Trophoblast cell (in vitro differentiated cells and primary cell): ENCODE measurements around the gene MEG3.

Experiments used
- DNase-seq, 2 donors: peaks; one replicate each; pipeline ENCODE4 v3.0.0-alpha.2; 2016
- H2AFZ ChIP-seq: 2 replicates; pipeline ENCODE4 v1.6.1; 2013; ENCODE audit warnings: low read length, moderate library complexity, mild to moderate bottlenecking; ENCODE audit not compliant: insufficient read depth, poor library complexity
- H2AK5ac ChIP-seq: 2 replicates; pipeline ENCODE4 v1.6.1; 2013; ENCODE audit warnings: mild to moderate bottlenecking, low read length
- H2BK120ac ChIP-seq: 2 replicates; pipeline ENCODE4 v1.6.1; 2013; ENCODE audit warnings: low read length, mild to moderate bottlenecking, moderate library complexity; ENCODE audit not compliant: insufficient read depth, poor library complexity
- H2BK12ac ChIP-seq: 2 replicates; pipeline ENCODE4 v1.6.1; 2013; ENCODE audit warnings: mild to moderate bottlenecking, low read length, moderate library complexity
- H2BK5ac ChIP-seq: 2 replicates; pipeline ENCODE4 v1.6.1; 2013; ENCODE audit warnings: low read length, low read depth, moderate library complexity, mild to moderate bottlenecking; ENCODE audit not compliant: poor library complexity
- H3K14ac ChIP-seq: 2 replicates; pipeline ENCODE4 v1.6.1; 2013; ENCODE audit warnings: mild to moderate bottlenecking, low read length
- H3K18ac ChIP-seq: 2 replicates; pipeline ENCODE4 v1.6.1; 2013; ENCODE audit warnings: mild to moderate bottlenecking, low read length
- H3K23ac ChIP-seq: 2 replicates; pipeline ENCODE4 v1.6.1; 2013; ENCODE audit warnings: low read length
- H3K27ac ChIP-seq: 2 replicates; pipeline ENCODE4 v1.5.1; 2013; ENCODE audit warnings: low read depth, mild to moderate bottlenecking, inconsistent platforms, low read length, moderate library complexity
- H3K27me3 ChIP-seq: 2 replicates; pipeline ENCODE4 v1.6.1; 2013; ENCODE audit warnings: inconsistent platforms, mild to moderate bottlenecking, low read length, moderate library complexity; ENCODE audit not compliant: insufficient read depth
- H3K36me3 ChIP-seq, 2 experiments: 1 replicate in 1 of 2; 2 replicates in 1 of 2; pipeline ENCODE4 v1.6.1; 2013; ENCODE audit warnings: low read length in 2 of 2, mild to moderate bottlenecking in 2 of 2, moderate library complexity in 1 of 2; ENCODE audit not compliant: insufficient read depth in 2 of 2, control insufficient read depth in 1 of 2
- H3K4ac ChIP-seq: 2 replicates; pipeline ENCODE4 v1.6.1; 2013; ENCODE audit warnings: low read depth, mild to moderate bottlenecking, low read length, moderate library complexity
- H3K4me1 ChIP-seq, 2 experiments: 1 replicate in 1 of 2; 2 replicates in 1 of 2; pipeline ENCODE4 v1.6.1; 2013; ENCODE audit warnings: low read length in 2 of 2, mild to moderate bottlenecking in 2 of 2, moderate library complexity in 1 of 2; ENCODE audit not compliant: insufficient read depth in 2 of 2, control insufficient read depth in 1 of 2
- H3K4me2 ChIP-seq: 2 replicates; pipeline ENCODE4 v1.6.1; 2013; ENCODE audit warnings: inconsistent platforms, mild to moderate bottlenecking, low read length, moderate library complexity
- H3K4me3 ChIP-seq: 2 replicates; pipeline ENCODE4 v1.5.1; 2013; ENCODE audit warnings: mild to moderate bottlenecking, low read depth, low read length, inconsistent platforms
- H3K79me1 ChIP-seq: one replicate; pipeline ENCODE4 v1.6.1; 2013; ENCODE audit warnings: low read length
- H3K79me2 ChIP-seq: 2 replicates; pipeline ENCODE4 v1.6.1; 2013; ENCODE audit warnings: low read length, mild to moderate bottlenecking; ENCODE audit not compliant: control insufficient read depth, insufficient read depth, poor library complexity
- H3K9ac ChIP-seq: 2 replicates; pipeline ENCODE4 v1.6.1; 2013; ENCODE audit warnings: mild to moderate bottlenecking, low read length
- H3K9me3 ChIP-seq: 2 replicates; pipeline ENCODE4 v1.6.1; 2013; ENCODE audit warnings: low read depth, mild to moderate bottlenecking, control low read depth, inconsistent platforms, low read length; ENCODE audit not compliant: insufficient read depth
- H4K12ac ChIP-seq: 2 replicates; pipeline ENCODE4 v1.6.1; 2013; ENCODE audit warnings: low read depth, mild to moderate bottlenecking, low read length, moderate library complexity
- H4K8ac ChIP-seq: 2 replicates; pipeline ENCODE4 v1.6.1; 2013; ENCODE audit warnings: low read depth, mild to moderate bottlenecking, low read length, moderate library complexity
- H4K91ac ChIP-seq: one replicate; pipeline ENCODE4 v1.6.1; 2013; ENCODE audit warnings: low read depth, mild to moderate bottlenecking, low read length, moderate library complexity
- WGBS: extraction: QIAGEN DNeasy Blood & Tissue Kit; methylation state at CpG from one replicate; pipeline ENCODE4 v1.1.7; 2013; ENCODE audit warnings: missing lambda C conversion rate; ENCODE audit not compliant: insufficient read length, insufficient coverage; ENCODE audit errors: extremely low coverage; 5-methylcytosine and 5-hydroxymethylcytosine counted together

Gene MEG3

GRCh38 chr14:100802766-100803165 lies 23.2 kb upstream of the MEG3 start:
- DNase-seq = no peak
- Histone ChIP-seq H2BK120ac (no peak overlapping the region), H2BK12ac (no peak overlapping the region), H3K27me3 (peaks cover 3% of the 10 kb centered on the region), H3K23ac (no peak overlapping the region), H3K9ac (no peak overlapping the region), H4K12ac (no peak overlapping the region), H3K27ac (no peak overlapping the region), H2AK5ac (no peak overlapping the region), H2BK5ac (no peak overlapping the region), H3K4me1 (no peaks in the 10 kb centered on the region), H4K91ac (no peak overlapping the region), H3K79me1 (no peaks in the 10 kb centered on the region), H3K9me3 (peaks cover 5% of the 10 kb centered on the region), H3K18ac (no peak overlapping the region), H3K79me2 (no peaks in the 10 kb centered on the region), H2AFZ (no peak overlapping the region), H3K36me3 (no peaks in the 10 kb centered on the region), H3K4me2 (no peak overlapping the region), H3K4me3 (no peak overlapping the region), H3K14ac (no peak overlapping the region), H4K8ac (no peak overlapping the region), H3K4ac (no peak overlapping the region)
- WGBS = no CpG with 5 or more reads among the region's 5 CpGs

DNA sequence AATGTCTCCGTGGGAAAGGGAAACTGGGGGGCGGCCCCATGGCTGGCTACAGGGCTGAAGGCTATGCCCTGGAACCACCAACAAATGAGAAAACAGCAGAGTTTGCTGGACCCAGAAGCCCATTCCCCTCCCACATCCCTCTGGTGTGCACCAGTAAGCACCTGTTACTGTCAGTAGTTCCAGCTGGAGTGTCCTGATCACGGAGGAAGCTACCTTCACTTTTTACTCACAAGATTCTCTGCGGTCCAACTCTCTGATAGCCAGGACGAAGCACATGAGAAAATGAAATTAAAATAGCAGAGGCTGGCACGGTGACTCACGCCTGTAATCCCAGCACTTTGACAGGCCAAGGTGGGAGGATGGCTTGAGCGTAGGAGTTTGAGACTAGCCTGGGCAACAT lies 22.7 kb upstream of the MEG3 start:
- Histone ChIP-seq H3K36me3 (no peaks in the 10 kb centered on the region), H2BK12ac (no peak overlapping the region), H3K14ac (no peak overlapping the region), H4K12ac (no peak overlapping the region), H2AFZ (no peak overlapping the region), H3K79me1 (no peaks in the 10 kb centered on the region), H4K8ac (no peak overlapping the region), H3K18ac (no peak overlapping the region), H2BK5ac (no peak overlapping the region), H3K9me3 (peaks cover 9% of the 10 kb centered on the region), H3K27ac (no peak overlapping the region), H2AK5ac (no peak overlapping the region), H3K79me2 (no peaks in the 10 kb centered on the region), H3K4me3 (no peak overlapping the region), H3K9ac (no peak overlapping the region), H3K23ac (no peak overlapping the region), H3K4ac (no peak overlapping the region), H2BK120ac (no peak overlapping the region), H4K91ac (no peak overlapping the region), H3K4me1 (no peaks in the 10 kb centered on the region), H3K27me3 (peaks cover 3% of the 10 kb centered on the region), H3K4me2 (no peak overlapping the region)
- no CpG with 5 or more reads among the region's 8 CpGs for WGBS
- no peak for DNase-seq

DNA sequence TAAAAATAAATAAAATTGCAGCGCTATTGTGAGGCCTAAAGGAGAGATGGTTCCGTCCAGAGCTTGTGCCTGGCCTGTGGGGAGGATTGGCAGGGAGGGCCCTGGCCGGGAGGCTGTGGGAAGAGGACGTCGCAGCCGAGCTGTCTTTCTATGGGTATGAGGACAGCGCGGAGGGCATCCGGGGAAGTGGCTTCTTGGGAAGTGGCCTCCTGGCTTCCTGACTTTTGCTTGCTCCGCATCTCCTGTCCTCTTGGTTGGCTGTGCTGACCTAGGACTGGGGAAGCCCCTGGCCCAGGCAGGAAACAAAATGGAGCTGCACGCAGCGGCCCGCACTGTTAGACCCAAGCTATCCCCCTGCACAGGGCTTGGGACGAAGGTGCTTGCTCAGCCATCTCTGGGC lies 22.2 kb upstream of the MEG3 start:
- no peak overlapping the region for H3K23ac ChIP-seq
- peaks cover 3% of the 10 kb centered on the region for H3K27me3 ChIP-seq
- H2AK5ac ChIP-seq = no peak overlapping the region
- H3K14ac ChIP-seq = no peak overlapping the region
- no peak overlapping the region for H2BK5ac ChIP-seq
- no peak for DNase-seq
- H3K36me3 ChIP-seq = no peaks in the 10 kb centered on the region
- no peak overlapping the region for H2BK12ac ChIP-seq
- H3K4ac ChIP-seq = no peak overlapping the region
- no CpG with 5 or more reads among the region's 14 CpGs for WGBS
- H3K27ac ChIP-seq = no peak overlapping the region
- no peak overlapping the region for H3K18ac ChIP-seq
- no peak overlapping the region for H4K12ac ChIP-seq
- no peak overlapping the region for H4K91ac ChIP-seq
- no peak overlapping the region for H2AFZ ChIP-seq
- no peak overlapping the region for H4K8ac ChIP-seq
- H2BK120ac ChIP-seq = no peak overlapping the region
- H3K4me2 ChIP-seq = no peak overlapping the region
- no peaks in the 10 kb centered on the region for H3K79me1 ChIP-seq
- H3K9ac ChIP-seq = no peak overlapping the region
- H3K4me3 ChIP-seq = no peak overlapping the region
- H3K9me3 ChIP-seq = peaks cover 14% of the 10 kb centered on the region
- H3K4me1 ChIP-seq = no peaks in the 10 kb centered on the region
- H3K79me2 ChIP-seq = no peaks in the 10 kb centered on the region

GRCh38 chr14:100804138-100804537 lies 21.8 kb upstream of the MEG3 start:
- DNase-seq = no peak
- H2AK5ac ChIP-seq = no peak overlapping the region
- peaks cover 3% of the 10 kb centered on the region for H3K27me3 ChIP-seq
- no peak overlapping the region for H3K4me3 ChIP-seq
- no CpG with 5 or more reads among the region's 13 CpGs for WGBS
- H2BK5ac ChIP-seq = no peak overlapping the region
- peaks cover 18% of the 10 kb centered on the region for H3K9me3 ChIP-seq
- no peak overlapping the region for H4K8ac ChIP-seq
- no peak overlapping the region for H2AFZ ChIP-seq
- H3K4ac ChIP-seq = no peak overlapping the region
- H2BK120ac ChIP-seq = no peak overlapping the region
- no peak overlapping the region for H2BK12ac ChIP-seq
- H3K36me3 ChIP-seq = no peaks in the 10 kb centered on the region
- no peak overlapping the region for H3K27ac ChIP-seq
- no peak overlapping the region for H4K12ac ChIP-seq
- no peak overlapping the region for H3K9ac ChIP-seq
- H3K4me1 ChIP-seq = no peaks in the 10 kb centered on the region
- no peak overlapping the region for H3K23ac ChIP-seq
- no peaks in the 10 kb centered on the region for H3K79me1 ChIP-seq
- no peak overlapping the region for H3K18ac ChIP-seq
- no peaks in the 10 kb centered on the region for H3K79me2 ChIP-seq
- H4K91ac ChIP-seq = no peak overlapping the region
- H3K4me2 ChIP-seq = no peak overlapping the region
- H3K14ac ChIP-seq = no peak overlapping the region
